HG03196 (cell line): ENCODE data around the gene LDLRAD4.
A peak's percentile ranks its signal among the peaks of the same experiment; 100 is the strongest.

Experiments
- ATAC-seq: cut with Tn5 transposase; IDR thresholded peaks from one replicate; pipeline ENCODE4 v1.9.1; 2021; ENCODE audit not compliant: unreplicated experiment

LDLRAD4 gene

GRCh38 chr18:13366962-13367892 is 148.7 kb downstream of the LDLRAD4 start:
- no peak for ATAC-seq

- ATAC-seq, result no peak
Observed at GRCh38 chr18:13368080-13368813, 149.7 kb downstream of the LDLRAD4 start.

GRCh38 chr18:13369353-13369752 is 150.8 kb downstream of the LDLRAD4 start:
- ATAC-seq, result no peak

GRCh38 chr18:13369756-13370510 is 151.4 kb downstream of the LDLRAD4 start:
- ATAC-seq, result no peak

GRCh38 chr18:13370995-13371625 is 152.6 kb downstream of the LDLRAD4 start:
- ATAC-seq, result no peak

- no peak for ATAC-seq
Observed at GRCh38 chr18:13371689-13372418, 153.3 kb downstream of the LDLRAD4 start.

- ATAC-seq, result no peak
Observed at GRCh38 chr18:13372531-13372951, 154.0 kb downstream of the LDLRAD4 start.

- no peak for ATAC-seq
Observed at GRCh38 chr18:13374096-13374467, 155.5 kb downstream of the LDLRAD4 start.

GRCh38 chr18:13374468-13375301 is 156.1 kb downstream of the LDLRAD4 start:
- peak; percentile 14 for ATAC-seq

- ATAC-seq, result peak; percentile 80
Observed at GRCh38 chr18:13375302-13376255, 157.0 kb downstream of the LDLRAD4 start.

- ATAC-seq, result no peak
Observed at GRCh38 chr18:13376298-13376840, 157.8 kb downstream of the LDLRAD4 start.

- no peak for ATAC-seq
Observed at GRCh38 chr18:13376841-13377351, 158.3 kb downstream of the LDLRAD4 start.

- ATAC-seq, result no peak
Observed at GRCh38 chr18:13377496-13377895, 158.9 kb downstream of the LDLRAD4 start.

- ATAC-seq, result no peak
Observed at GRCh38 chr18:13378150-13378549, 159.6 kb downstream of the LDLRAD4 start.

GRCh38 chr18:13379062-13379865 is 160.7 kb downstream of the LDLRAD4 start:
- ATAC-seq, result no peak

GRCh38 chr18:13379930-13380690 is 161.6 kb downstream of the LDLRAD4 start:
- no peak for ATAC-seq
